ENCODE measurements around the gene PKHD1.

PKHD1 gene

GRCh38 chr6:51655517-51655916, 431.9 kb downstream of the PKHD1 start:
- Histone ChIP-seq H3K27me3 (ENCODE audit: control insufficient read depth, insufficient read depth, low read length) (no peaks in the 10 kb centered on the region), H3K36me3 (ENCODE audit: control insufficient read depth, insufficient read depth, low read length) (no peaks in the 10 kb centered on the region), H3K27ac (ENCODE audit: low read depth, low read length) (no peak overlapping the region), H3K4me3 (ENCODE audit: low read depth, low read length) (no peak overlapping the region), H3K4me1 (ENCODE audit: control insufficient read depth, insufficient read depth, low read length) (no peaks in the 10 kb centered on the region), H3K9ac (ENCODE audit: low read depth, low read length) (no peak overlapping the region), H3K9me3 (ENCODE audit: control insufficient read depth, insufficient read depth, low read length) (no peaks in the 10 kb centered on the region)

DNA sequence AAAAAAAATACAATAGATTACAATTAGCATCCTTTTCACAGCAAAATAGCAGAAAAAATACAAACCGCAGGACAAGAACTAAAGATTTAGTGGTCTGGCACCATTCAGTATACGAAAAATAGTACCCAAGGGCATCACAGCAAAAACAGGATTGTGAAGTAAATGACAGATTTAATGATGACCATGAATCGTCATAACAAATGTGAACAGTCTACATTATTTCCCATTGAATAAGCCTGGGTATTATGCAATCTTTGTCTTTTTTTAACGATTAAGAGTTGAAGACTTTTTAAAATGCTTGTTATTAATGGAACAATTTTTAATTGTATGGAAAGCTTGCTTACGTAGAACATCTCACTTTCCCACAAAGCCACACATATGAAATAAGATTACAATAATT, 432.8 kb downstream of the PKHD1 start:
- no peak overlapping the region for H3K4me3 ChIP-seq (ENCODE audit: low read depth, low read length)
- H3K9ac ChIP-seq (ENCODE audit: low read depth, low read length), result no peak overlapping the region

DNA sequence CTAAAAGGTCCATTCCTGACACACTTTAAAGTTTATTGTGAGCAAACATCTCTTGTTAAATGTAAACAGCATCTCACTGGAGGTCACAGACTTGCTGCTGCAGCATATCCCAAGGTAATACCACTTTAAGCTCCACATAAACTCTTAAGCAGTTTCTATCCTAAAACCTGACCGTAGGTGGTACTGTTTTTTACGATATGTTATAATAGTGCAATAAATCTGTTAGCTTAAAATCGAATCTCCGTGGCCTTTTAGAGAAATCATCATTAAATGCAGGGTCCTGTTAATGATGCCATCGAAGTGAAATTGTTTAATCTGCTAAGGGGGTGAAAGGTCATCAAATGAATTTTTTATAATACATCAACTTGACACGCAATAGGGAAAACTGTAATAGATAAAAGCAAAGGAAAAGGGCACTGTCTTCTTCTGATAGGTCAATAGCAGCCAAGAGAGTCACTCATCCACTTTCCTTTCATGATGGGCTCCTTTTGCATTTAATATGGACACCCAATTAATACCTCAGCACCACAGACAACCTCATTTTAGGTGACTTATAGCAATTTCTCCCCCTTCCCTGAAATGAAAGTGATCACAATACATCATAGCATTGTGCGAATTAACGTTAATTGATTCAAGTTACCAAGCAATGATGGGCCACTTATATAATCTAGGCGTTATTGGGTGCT, 436.1 kb downstream of the PKHD1 start:
- Histone ChIP-seq H3K27ac (ENCODE audit: low read depth, low read length) (no peak overlapping the region), H3K9me3 (ENCODE audit: control insufficient read depth, insufficient read depth, low read length) (no peaks in the 10 kb centered on the region), H3K27me3 (ENCODE audit: control insufficient read depth, insufficient read depth, low read length) (no peaks in the 10 kb centered on the region), H3K9ac (ENCODE audit: low read depth, low read length) (no peak overlapping the region), H3K4me1 (ENCODE audit: control insufficient read depth, insufficient read depth, low read length) (no peaks in the 10 kb centered on the region), H3K36me3 (ENCODE audit: control insufficient read depth, insufficient read depth, low read length) (no peaks in the 10 kb centered on the region), H3K4me3 (ENCODE audit: low read depth, low read length) (no peak overlapping the region)

More for the DNA sequence above, 432.8 kb downstream of the PKHD1 start:
- Histone ChIP-seq H3K9me3 (ENCODE audit: control insufficient read depth, insufficient read depth, low read length) (no peaks in the 10 kb centered on the region), H3K27ac (ENCODE audit: low read depth, low read length) (no peak overlapping the region), H3K4me1 (ENCODE audit: control insufficient read depth, insufficient read depth, low read length) (no peaks in the 10 kb centered on the region), H3K27me3 (ENCODE audit: control insufficient read depth, insufficient read depth, low read length) (no peaks in the 10 kb centered on the region), H3K36me3 (ENCODE audit: control insufficient read depth, insufficient read depth, low read length) (no peaks in the 10 kb centered on the region)

GRCh38 chr6:51648774-51649173, 438.6 kb downstream of the PKHD1 start:
- no peaks in the 10 kb centered on the region for H3K27me3 ChIP-seq (ENCODE audit: control insufficient read depth, insufficient read depth, low read length)
- no peak overlapping the region for H3K9ac ChIP-seq (ENCODE audit: low read depth, low read length)
- no peak overlapping the region for H3K27ac ChIP-seq (ENCODE audit: low read depth, low read length)
- H3K4me3 ChIP-seq (ENCODE audit: low read depth, low read length), result no peak overlapping the region
- H3K9me3 ChIP-seq (ENCODE audit: control insufficient read depth, insufficient read depth, low read length), result no peaks in the 10 kb centered on the region
- H3K4me1 ChIP-seq (ENCODE audit: control insufficient read depth, insufficient read depth, low read length), result no peaks in the 10 kb centered on the region
- H3K36me3 ChIP-seq (ENCODE audit: control insufficient read depth, insufficient read depth, low read length), result no peaks in the 10 kb centered on the region

- H3K27me3 ChIP-seq (ENCODE audit: control insufficient read depth, insufficient read depth, low read length), result no peaks in the 10 kb centered on the region
Observed at GRCh38 chr6:51648236-51648635, 439.2 kb downstream of the PKHD1 start.

GRCh38 chr6:51644426-51644825, 443.0 kb downstream of the PKHD1 start:
- no peaks in the 10 kb centered on the region for H3K36me3 ChIP-seq (ENCODE audit: control insufficient read depth, insufficient read depth, low read length)
- H3K4me1 ChIP-seq (ENCODE audit: control insufficient read depth, insufficient read depth, low read length), result no peaks in the 10 kb centered on the region
- no peak overlapping the region for H3K27ac ChIP-seq (ENCODE audit: low read depth, low read length)
- no peak overlapping the region for H3K4me3 ChIP-seq (ENCODE audit: low read depth, low read length)
- H3K9ac ChIP-seq (ENCODE audit: low read depth, low read length), result no peak overlapping the region
- H3K9me3 ChIP-seq (ENCODE audit: control insufficient read depth, insufficient read depth, low read length), result no peaks in the 10 kb centered on the region
- no peaks in the 10 kb centered on the region for H3K27me3 ChIP-seq (ENCODE audit: control insufficient read depth, insufficient read depth, low read length)

More at GRCh38 chr6:51648236-51648635, 439.2 kb downstream of the PKHD1 start:
- H3K9me3 ChIP-seq (ENCODE audit: control insufficient read depth, insufficient read depth, low read length), result no peaks in the 10 kb centered on the region
- H3K4me1 ChIP-seq (ENCODE audit: control insufficient read depth, insufficient read depth, low read length), result no peaks in the 10 kb centered on the region
- H3K27ac ChIP-seq (ENCODE audit: low read depth, low read length), result no peak overlapping the region
- no peaks in the 10 kb centered on the region for H3K36me3 ChIP-seq (ENCODE audit: control insufficient read depth, insufficient read depth, low read length)
- no peak overlapping the region for H3K4me3 ChIP-seq (ENCODE audit: low read depth, low read length)
- H3K9ac ChIP-seq (ENCODE audit: low read depth, low read length), result no peak overlapping the region

DNA sequence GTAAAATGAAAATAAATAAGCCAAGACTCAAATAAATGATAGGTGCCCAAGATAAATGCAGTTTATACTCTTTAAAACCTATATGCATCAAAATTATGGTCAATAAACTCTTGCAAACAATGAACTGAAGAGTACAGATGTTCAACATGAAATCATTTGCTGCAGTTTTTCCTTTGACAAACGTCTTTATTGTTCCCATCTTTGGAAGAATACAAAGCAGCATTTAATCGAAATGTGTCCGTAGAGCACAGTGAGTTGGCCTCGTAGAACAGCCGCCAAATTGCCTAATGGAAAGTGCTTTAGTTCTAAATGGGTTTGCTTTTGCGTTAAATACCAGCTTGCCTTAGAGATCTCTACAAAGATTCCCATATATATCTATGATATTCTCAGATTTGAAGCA, 447.4 kb downstream of the PKHD1 start:
- no peaks in the 10 kb centered on the region for H3K9me3 ChIP-seq (ENCODE audit: control insufficient read depth, insufficient read depth, low read length)
- no peaks in the 10 kb centered on the region for H3K36me3 ChIP-seq (ENCODE audit: control insufficient read depth, insufficient read depth, low read length)
- no peaks in the 10 kb centered on the region for H3K27me3 ChIP-seq (ENCODE audit: control insufficient read depth, insufficient read depth, low read length)
- H3K27ac ChIP-seq (ENCODE audit: low read depth, low read length), result no peak overlapping the region
- no peak overlapping the region for H3K9ac ChIP-seq (ENCODE audit: low read depth, low read length)
- H3K4me3 ChIP-seq (ENCODE audit: low read depth, low read length), result no peak overlapping the region
- no peaks in the 10 kb centered on the region for H3K4me1 ChIP-seq (ENCODE audit: control insufficient read depth, insufficient read depth, low read length)

DNA sequence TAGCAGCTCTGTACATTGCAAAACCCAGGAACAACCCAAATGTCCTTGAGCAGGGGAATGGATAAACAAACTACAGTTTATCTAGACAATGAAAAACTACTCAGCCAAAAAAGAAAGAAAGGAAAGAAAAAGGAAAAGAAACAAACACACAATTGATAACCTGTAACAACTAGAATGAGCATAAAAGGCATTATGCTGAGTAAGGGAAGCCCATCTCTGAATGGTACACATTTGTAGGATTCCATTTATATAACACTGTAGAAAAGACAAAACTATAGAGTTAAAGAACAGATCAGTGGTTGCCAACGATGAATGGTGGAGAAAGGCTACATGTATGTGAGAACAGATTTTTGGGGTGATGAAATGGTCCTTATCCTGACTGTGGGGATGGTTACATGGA, 454.0 kb downstream of the PKHD1 start:
- H3K9ac ChIP-seq (ENCODE audit: low read depth, low read length), result no peak overlapping the region
- H3K9me3 ChIP-seq (ENCODE audit: control insufficient read depth, insufficient read depth, low read length), result 0 out of 2 replicates have a peak, but pooled peaks cover 3% of the 10 kb centered on the region
- H3K27ac ChIP-seq (ENCODE audit: low read depth, low read length), result no peak overlapping the region
- no peak overlapping the region for H3K4me3 ChIP-seq (ENCODE audit: low read depth, low read length)
- H3K27me3 ChIP-seq (ENCODE audit: control insufficient read depth, insufficient read depth, low read length), result no peaks in the 10 kb centered on the region
- H3K4me1 ChIP-seq (ENCODE audit: control insufficient read depth, insufficient read depth, low read length), result no peaks in the 10 kb centered on the region
- no peaks in the 10 kb centered on the region for H3K36me3 ChIP-seq (ENCODE audit: control insufficient read depth, insufficient read depth, low read length)

- no peak overlapping the region for H3K4me3 ChIP-seq (ENCODE audit: low read depth, low read length)
- H3K4me1 ChIP-seq (ENCODE audit: control insufficient read depth, insufficient read depth, low read length), result no peaks in the 10 kb centered on the region
- no peaks in the 10 kb centered on the region for H3K27me3 ChIP-seq (ENCODE audit: control insufficient read depth, insufficient read depth, low read length)
- 0 out of 2 replicates have a peak, but pooled peaks cover 3% of the 10 kb centered on the region for H3K9me3 ChIP-seq (ENCODE audit: control insufficient read depth, insufficient read depth, low read length)
- H3K36me3 ChIP-seq (ENCODE audit: control insufficient read depth, insufficient read depth, low read length), result no peaks in the 10 kb centered on the region
- H3K9ac ChIP-seq (ENCODE audit: low read depth, low read length), result no peak overlapping the region
- H3K27ac ChIP-seq (ENCODE audit: low read depth, low read length), result no peak overlapping the region
Observed at GRCh38 chr6:51630011-51630410, 457.4 kb downstream of the PKHD1 start.

DNA sequence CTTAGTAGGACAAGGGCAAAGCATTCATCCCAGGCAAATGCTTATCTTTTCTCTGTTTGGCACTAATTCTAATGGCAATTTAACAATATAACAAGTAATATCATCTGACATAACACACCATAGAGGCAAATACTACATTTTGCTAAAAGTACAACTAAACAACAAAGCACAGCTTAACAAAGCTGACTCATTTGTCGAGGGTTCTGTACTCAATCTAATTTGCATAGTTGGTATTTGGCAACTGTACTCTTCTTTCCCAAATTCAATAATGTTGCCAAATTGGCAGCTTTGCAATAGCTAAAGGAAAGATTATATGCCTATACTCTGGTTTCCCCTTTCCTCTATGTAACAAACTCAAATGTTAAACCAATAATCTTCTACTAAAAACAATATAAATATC, 461.0 kb downstream of the PKHD1 start:
- H3K4me3 ChIP-seq (ENCODE audit: low read depth, low read length), result no peak overlapping the region
- H3K27me3 ChIP-seq (ENCODE audit: control insufficient read depth, insufficient read depth, low read length), result no peaks in the 10 kb centered on the region
- H3K9me3 ChIP-seq (ENCODE audit: control insufficient read depth, insufficient read depth, low read length), result 0 out of 2 replicates have a peak, but pooled peaks cover 3% of the 10 kb centered on the region
- H3K9ac ChIP-seq (ENCODE audit: low read depth, low read length), result no peak overlapping the region
- H3K36me3 ChIP-seq (ENCODE audit: control insufficient read depth, insufficient read depth, low read length), result no peaks in the 10 kb centered on the region
- no peaks in the 10 kb centered on the region for H3K4me1 ChIP-seq (ENCODE audit: control insufficient read depth, insufficient read depth, low read length)
- no peak overlapping the region for H3K27ac ChIP-seq (ENCODE audit: low read depth, low read length)

GRCh38 chr6:51625566-51625965, 461.8 kb downstream of the PKHD1 start:
- H3K4me1 ChIP-seq (ENCODE audit: control insufficient read depth, insufficient read depth, low read length), result no peaks in the 10 kb centered on the region
- H3K9ac ChIP-seq (ENCODE audit: low read depth, low read length), result no peak overlapping the region
- H3K36me3 ChIP-seq (ENCODE audit: control insufficient read depth, insufficient read depth, low read length), result no peaks in the 10 kb centered on the region
- no peaks in the 10 kb centered on the region for H3K27me3 ChIP-seq (ENCODE audit: control insufficient read depth, insufficient read depth, low read length)
- 0 out of 2 replicates have a peak, but pooled peaks cover 3% of the 10 kb centered on the region for H3K9me3 ChIP-seq (ENCODE audit: control insufficient read depth, insufficient read depth, low read length)
- no peak overlapping the region for H3K27ac ChIP-seq (ENCODE audit: low read depth, low read length)
- H3K4me3 ChIP-seq (ENCODE audit: low read depth, low read length), result no peak overlapping the region

All from HUES48 (cell line).